K562 (cell line): ENCODE results near the gene DEK. TPM values are rescaled to one million over a fixed set of nuclear protein-coding genes. Genes with fewer than 3 reads are reported as not detected.

Experiments
- ARID1B ChIP-seq: fragments of 450-650 bp; IDR thresholded peaks from 2 replicates; pipeline ENCODE4 v1.6.1; 2016; ENCODE audit warnings: antibody characterized with exemption, mild to moderate bottlenecking, inconsistent platforms
- ARID3B ChIP-seq: fragments of 250-450 bp; sonication (Bioruptor Pico); IDR thresholded peaks from 2 replicates; pipeline ENCODE4 v1.4.0; 2020; ENCODE audit warnings: borderline replicate concordance
- BHLHE40 ChIP-seq: IDR thresholded peaks from 2 replicates; pipeline ENCODE4 v1.6.1; 2011; ENCODE audit warnings: low read length, improper control_type of control experiment
- CBFA2T2 ChIP-seq: fragments of 450-650 bp; conservative IDR thresholded peaks from 2 replicates; pipeline ENCODE4 v1.6.1; 2017; ENCODE audit warnings: mild to moderate bottlenecking
- ESRRA ChIP-seq: fragments of 450-650 bp; IDR thresholded peaks from 2 replicates; pipeline ENCODE4 v1.6.1; 2014; ENCODE audit warnings: low read depth, mild to moderate bottlenecking, moderate library complexity, borderline replicate concordance
- MEF2A ChIP-seq: IDR thresholded peaks from 2 replicates; pipeline ENCODE4 v1.6.1; 2011; ENCODE audit warnings: low read depth, mild to moderate bottlenecking, low read length, moderate library complexity; ENCODE audit not compliant: control insufficient read depth
- MNT ChIP-seq, 2 experiments: fragments of 450-650 bp; conservative IDR thresholded peaks; 2 replicates each; pipeline ENCODE4 v1.6.1; 2017; ENCODE audit warnings: mild to moderate bottlenecking in 2 of 2, moderate library complexity in 2 of 2
- YBX1 ChIP-seq: fragments of 450-650 bp; IDR thresholded peaks from 2 replicates; pipeline ENCODE4 v1.7.1; 2016; ENCODE audit warnings: mild to moderate bottlenecking
- ZFPM2 ChIP-seq: fragments of 250-450 bp; sonication (Bioruptor Pico); IDR thresholded peaks from 2 replicates; pipeline ENCODE4 v1.5.1; 2022; ENCODE audit warnings: mild to moderate bottlenecking
- ZKSCAN1 ChIP-seq: fragments of 150-350 bp; IDR thresholded peaks from 2 replicates; pipeline ENCODE4 v1.6.1; 2016; ENCODE audit warnings: low read depth, low read length
- ZNF41 ChIP-seq: fragments of 250-450 bp; sonication (Bioruptor Pico); conservative IDR thresholded peaks from 2 replicates; pipeline ENCODE4 v1.4.0; 2020; ENCODE audit warnings: mild to moderate bottlenecking
- ZNF639 ChIP-seq, 2 experiments: fragments of 200-800 bp in 1 of 2; sonication (Bioruptor generic) in 1 of 2; sonication (generic) in 1 of 2; formaldehyde crosslinking in 1 of 2; IDR thresholded peaks in 1 of 2; conservative IDR thresholded peaks in 1 of 2; 2 replicates each; pipeline versions ENCODE4 v1.5.0 to v1.6.1; 2016 to 2020; ENCODE audit warnings: missing compliant biosample characterization in 1 of 2, missing genetic modification characterization in 1 of 2, missing genetic modification reagents in 1 of 2
- ZNF76 ChIP-seq: fragments of 250-450 bp; sonication (Bioruptor Pico); IDR thresholded peaks from 2 replicates; pipeline ENCODE4 v1.4.0; 2020; ENCODE audit warnings: mild to moderate bottlenecking, moderate library complexity, borderline replicate concordance
- polyA plus RNA-seq, 8 experiments: library from polyadenylated mRNA; depleted of rRNA in 4 of 8; stranded (reverse) in 5 of 8; unstranded in 3 of 8; fragments of >200 nt; fragmentation: Nextera tagmentation in 2 of 8; fragmentation: Illumina TruSeq in 1 of 8; extraction: Ambion mirVana in 2 of 8; extraction: Trizol in 1 of 8; gene quantifications; 2 replicates each; pipeline versions ENCODE4 v1.2.1 to v1.2.3, GENCODE V29; 2011 to 2014; ENCODE audit warnings: inconsistent platforms in 1 of 8, missing spikeins in 1 of 8
- total RNA-seq, 7 experiments: library from RNA; depleted of rRNA in 6 of 7; stranded (reverse); fragments of >200 nt in 6 of 7; fragmentation: Illumina TruSeq in 2 of 7; extraction: Trizol in 2 of 7; gene quantifications; 2 replicates each; pipeline versions ENCODE4 v1.2.1 to v1.2.3, GENCODE V29; 2011 to 2021; ENCODE audit warnings: low replicate concordance in 1 of 7
- TF ChIP-seq, protein P1 (sequence below): fragments of 450-650 bp; IDR thresholded peaks from 2 replicates; pipeline ENCODE4 v1.6.1; 2018; ENCODE audit warnings: mild to moderate bottlenecking, low read depth; ENCODE audit not compliant: partially characterized antibody
- TF ChIP-seq, protein P2 (sequence below): sonication (generic); formaldehyde crosslinking; IDR thresholded peaks from 2 replicates; pipeline ENCODE4 v1.8.0; 2023; ENCODE audit warnings: mild to moderate bottlenecking, missing genetic modification reagents
- TF ChIP-seq, protein P3 (sequence below): sonication (generic); formaldehyde crosslinking; IDR thresholded peaks from 2 replicates; pipeline ENCODE4 v1.8.0; 2022; ENCODE audit warnings: missing genetic modification reagents, mild to moderate bottlenecking, moderate library complexity, borderline replicate concordance

Gene DEK
- total and polyA plus RNA-seq, 9 of the 15 experiments (the other 6 are each of a cell fraction or from before 2014, with no cell fraction given): 82.3 to 338 (median 184) TPM

GRCh38 chr6:18243302-18243893 lies 20.9 kb downstream of the DEK start (continued):
- TF ChIP-seq, protein P1, sequence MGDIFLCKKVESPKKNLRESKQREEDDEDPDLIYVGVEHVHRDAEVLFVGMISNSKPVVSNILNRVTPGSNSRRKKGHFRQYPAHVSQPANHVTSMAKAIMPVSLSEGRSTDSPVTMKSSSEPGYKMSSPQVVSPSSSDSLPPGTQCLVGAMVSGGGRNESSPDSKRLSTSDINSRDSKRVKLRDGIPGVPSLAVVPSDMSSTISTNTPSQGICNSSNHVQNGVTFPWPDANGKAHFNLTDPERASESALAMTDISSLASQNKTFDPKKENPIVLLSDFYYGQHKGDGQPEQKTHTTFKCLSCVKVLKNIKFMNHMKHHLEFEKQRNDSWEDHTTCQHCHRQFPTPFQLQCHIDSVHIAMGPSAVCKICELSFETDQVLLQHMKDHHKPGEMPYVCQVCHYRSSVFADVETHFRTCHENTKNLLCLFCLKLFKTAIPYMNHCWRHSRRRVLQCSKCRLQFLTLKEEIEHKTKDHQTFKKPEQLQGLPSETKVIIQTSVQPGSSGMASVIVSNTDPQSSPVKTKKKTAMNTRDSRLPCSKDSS: no peak
- TF ChIP-seq, protein P2, sequence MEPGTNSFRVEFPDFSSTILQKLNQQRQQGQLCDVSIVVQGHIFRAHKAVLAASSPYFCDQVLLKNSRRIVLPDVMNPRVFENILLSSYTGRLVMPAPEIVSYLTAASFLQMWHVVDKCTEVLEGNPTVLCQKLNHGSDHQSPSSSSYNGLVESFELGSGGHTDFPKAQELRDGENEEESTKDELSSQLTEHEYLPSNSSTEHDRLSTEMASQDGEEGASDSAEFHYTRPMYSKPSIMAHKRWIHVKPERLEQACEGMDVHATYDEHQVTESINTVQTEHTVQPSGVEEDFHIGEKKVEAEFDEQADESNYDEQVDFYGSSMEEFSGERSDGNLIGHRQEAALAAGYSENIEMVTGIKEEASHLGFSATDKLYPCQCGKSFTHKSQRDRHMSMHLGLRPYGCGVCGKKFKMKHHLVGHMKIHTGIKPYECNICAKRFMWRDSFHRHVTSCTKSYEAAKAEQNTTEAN (CRISPR knock-in tag): no peak
- TF ChIP-seq ESRRA (peak; percentile 83), ZKSCAN1 (no peak), ZNF76 (CRISPR knock-in tag) (no peak), ARID3B (CRISPR knock-in tag) (no peak), CBFA2T2 (no peak), BHLHE40 (no peak), ZNF41 (CRISPR knock-in tag) (no peak), ARID1B (no peak), MEF2A (no peak), ZFPM2 (CRISPR knock-in tag) (0 out of 2 replicates have a peak, but pooled peaks have one; percentile 40), YBX1 (no peak), ZNF639 (CRISPR knock-in tag; conservative IDR thresholded peaks at IDR 0.05 in 1 of 2, IDR thresholded peaks at IDR 0.05 in 1 of 2) (no peak), MNT (conservative IDR thresholded peaks at IDR 0.05) (no peak)
- TF ChIP-seq, protein P3, sequence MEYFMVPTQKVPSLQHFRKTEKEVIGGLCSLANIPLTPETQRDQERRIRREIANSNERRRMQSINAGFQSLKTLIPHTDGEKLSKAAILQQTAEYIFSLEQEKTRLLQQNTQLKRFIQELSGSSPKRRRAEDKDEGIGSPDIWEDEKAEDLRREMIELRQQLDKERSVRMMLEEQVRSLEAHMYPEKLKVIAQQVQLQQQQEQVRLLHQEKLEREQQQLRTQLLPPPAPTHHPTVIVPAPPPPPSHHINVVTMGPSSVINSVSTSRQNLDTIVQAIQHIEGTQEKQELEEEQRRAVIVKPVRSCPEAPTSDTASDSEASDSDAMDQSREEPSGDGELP (CRISPR knock-in tag): no peak
